Brain microvascular endothelial cell (primary cell): ENCODE data around the gene RCOR3.

Source experiments
- DNase-seq: peaks from one replicate; pipeline ENCODE4 v3.0.0-alpha.2; 2020
- H3K27ac ChIP-seq: fragments of 250-450 bp; sonication (Bioruptor Pico); 2 replicates; pipeline ENCODE4 v1.5.1; 2020; ENCODE audit warnings: mild to moderate bottlenecking, moderate library complexity
- H3K27me3 ChIP-seq: fragments of 250-450 bp; sonication (Bioruptor Pico); replicated peaks from 2 replicates; pipeline ENCODE4 v1.5.1; 2020; ENCODE audit warnings: mild to moderate bottlenecking
- H3K36me3 ChIP-seq: fragments of 250-450 bp; sonication (Bioruptor Pico); replicated peaks from 2 replicates; pipeline ENCODE4 v1.5.1; 2020; ENCODE audit warnings: mild to moderate bottlenecking
- H3K4me3 ChIP-seq: 2 replicates; pipeline ENCODE4 v1.5.1; 2011; ENCODE audit warnings: low read depth, mild to moderate bottlenecking, control low read depth, low read length, moderate library complexity
- in situ Hi-C: cut with HindIII; loops from 2 replicates; pipeline ENCODE4 v1.10.0; 2017; ENCODE audit warnings: low sequenced_read_pairs, low pct_ligation_motif_present
- TF ChIP-seq, protein P1 (sequence below): IDR thresholded peaks from 2 replicates; pipeline ENCODE4 v1.5.1; 2011; ENCODE audit warnings: low read depth, mild to moderate bottlenecking, moderate library complexity, low read length, control low read depth, inconsistent platforms; ENCODE audit errors: missing control alignments

The RCOR3 gene

DNA sequence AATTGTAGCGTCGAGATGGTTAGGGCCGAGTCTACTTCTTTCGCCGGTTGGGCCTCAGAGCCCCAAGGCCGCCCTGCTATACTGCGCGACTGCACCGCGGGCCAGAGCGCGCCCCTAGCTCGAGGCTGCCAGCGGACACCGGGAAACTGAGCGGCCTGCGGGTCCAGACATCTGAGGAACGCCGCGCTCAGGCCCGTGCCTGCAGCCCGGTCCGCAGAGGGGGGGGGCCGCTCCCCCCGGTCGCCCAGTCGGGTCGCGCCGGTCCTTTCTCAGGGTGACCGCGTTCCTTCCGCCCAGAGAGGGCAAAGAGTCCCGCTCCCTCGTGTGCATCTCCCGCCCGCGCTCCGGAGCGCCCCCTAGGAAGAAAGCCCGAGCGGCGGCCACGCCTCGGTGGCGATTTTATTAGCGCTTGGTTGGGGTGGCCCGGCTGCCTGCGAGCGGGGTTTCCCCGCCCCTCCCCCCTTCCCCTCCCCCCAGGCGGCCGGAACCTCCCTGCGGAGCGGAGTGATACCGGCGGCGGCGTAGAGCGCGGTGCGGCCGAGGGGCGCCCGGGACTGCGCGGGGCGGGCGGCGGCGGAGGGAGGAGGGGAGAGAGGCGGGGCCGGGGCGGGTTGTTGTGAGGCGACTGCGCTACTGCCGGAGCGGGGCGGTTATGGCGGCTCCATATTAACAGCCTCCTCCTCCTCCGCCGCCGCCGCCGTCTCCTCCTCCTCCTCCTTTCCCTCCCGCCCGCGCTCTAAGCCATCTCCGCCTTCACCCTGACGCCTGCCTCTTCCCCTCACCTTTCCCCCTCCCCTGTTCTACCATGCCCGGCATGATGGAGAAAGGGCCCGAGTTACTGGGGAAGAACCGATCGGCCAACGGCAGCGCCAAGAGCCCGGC is at the start of gene RCOR3:
Gene RCOR3 (plus strand): TSS at position 611 of the 882 bp plus-strand sequence. CDS start 195 bp downstream, at position 806.
- peak; percentile 79 for DNase-seq
- H3K27ac ChIP-seq = peak within 1 kb of the TSS; percentile 90
- peak within 1 kb of the TSS; percentile 91 for H3K4me3 ChIP-seq
- TF ChIP-seq, protein P1, sequence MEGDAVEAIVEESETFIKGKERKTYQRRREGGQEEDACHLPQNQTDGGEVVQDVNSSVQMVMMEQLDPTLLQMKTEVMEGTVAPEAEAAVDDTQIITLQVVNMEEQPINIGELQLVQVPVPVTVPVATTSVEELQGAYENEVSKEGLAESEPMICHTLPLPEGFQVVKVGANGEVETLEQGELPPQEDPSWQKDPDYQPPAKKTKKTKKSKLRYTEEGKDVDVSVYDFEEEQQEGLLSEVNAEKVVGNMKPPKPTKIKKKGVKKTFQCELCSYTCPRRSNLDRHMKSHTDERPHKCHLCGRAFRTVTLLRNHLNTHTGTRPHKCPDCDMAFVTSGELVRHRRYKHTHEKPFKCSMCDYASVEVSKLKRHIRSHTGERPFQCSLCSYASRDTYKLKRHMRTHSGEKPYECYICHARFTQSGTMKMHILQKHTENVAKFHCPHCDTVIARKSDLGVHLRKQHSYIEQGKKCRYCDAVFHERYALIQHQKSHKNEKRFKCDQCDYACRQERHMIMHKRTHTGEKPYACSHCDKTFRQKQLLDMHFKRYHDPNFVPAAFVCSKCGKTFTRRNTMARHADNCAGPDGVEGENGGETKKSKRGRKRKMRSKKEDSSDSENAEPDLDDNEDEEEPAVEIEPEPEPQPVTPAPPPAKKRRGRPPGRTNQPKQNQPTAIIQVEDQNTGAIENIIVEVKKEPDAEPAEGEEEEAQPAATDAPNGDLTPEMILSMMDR = peak; percentile 75
- no peaks in the 10 kb centered on the region for H3K27me3 ChIP-seq
- H3K36me3 ChIP-seq = no peaks in the 10 kb centered on the region
- in situ Hi-C loops = no loop called here

DNA sequence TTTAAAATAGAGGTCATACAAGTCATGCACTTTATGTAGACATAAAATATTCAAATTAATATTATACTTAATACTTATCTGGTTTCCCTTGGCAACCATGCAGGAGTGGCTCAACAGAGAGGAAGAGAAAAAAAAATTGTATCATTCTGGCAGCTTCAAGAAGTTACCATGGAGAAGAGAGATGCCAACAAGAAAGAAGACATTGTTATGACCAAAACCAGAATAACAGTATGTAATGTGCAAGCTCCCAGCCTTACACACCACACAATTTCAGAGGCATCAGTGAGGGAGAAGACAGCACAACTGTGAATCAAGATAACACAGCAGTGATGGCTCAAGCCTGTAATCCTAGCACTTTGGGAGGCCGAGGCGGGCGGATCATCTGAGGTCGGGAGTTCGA is 49.1 kb upstream of the RCOR3 start:
- TF ChIP-seq, protein P1 = no peak
- no peaks in the 10 kb centered on the region for H3K36me3 ChIP-seq
- no peak overlapping the region for H3K4me3 ChIP-seq
- H3K27me3 ChIP-seq = no peaks in the 10 kb centered on the region
- in situ Hi-C loops = no loop called here
- H3K27ac ChIP-seq = no peak overlapping the region
- no peak for DNase-seq

DNA sequence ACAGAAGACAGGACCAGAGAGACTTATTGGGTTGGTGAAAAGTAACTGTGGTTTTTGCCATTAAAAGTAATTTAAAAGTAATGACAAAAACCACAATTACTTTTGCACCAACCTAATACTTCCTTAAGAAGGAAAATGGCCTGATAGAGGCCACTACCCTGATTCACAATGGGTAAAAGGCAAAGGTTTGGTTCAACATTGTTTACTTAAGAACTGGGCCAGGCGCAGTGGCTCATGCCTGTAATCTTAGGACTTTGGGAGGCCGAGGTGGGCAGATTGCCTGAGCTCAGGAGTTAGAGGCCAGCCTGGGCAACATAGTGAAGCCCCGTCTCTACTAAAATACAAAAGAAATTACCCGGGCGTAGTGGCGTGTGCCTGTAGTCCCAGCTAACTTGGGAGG is 48.2 kb upstream of the RCOR3 start:
- no peak for DNase-seq
- H3K27ac ChIP-seq = no peak overlapping the region
- no peak overlapping the region for H3K4me3 ChIP-seq
- no peaks in the 10 kb centered on the region for H3K36me3 ChIP-seq
- in situ Hi-C loops = no loop called here
- H3K27me3 ChIP-seq = no peaks in the 10 kb centered on the region
- TF ChIP-seq, protein P1 = no peak

DNA sequence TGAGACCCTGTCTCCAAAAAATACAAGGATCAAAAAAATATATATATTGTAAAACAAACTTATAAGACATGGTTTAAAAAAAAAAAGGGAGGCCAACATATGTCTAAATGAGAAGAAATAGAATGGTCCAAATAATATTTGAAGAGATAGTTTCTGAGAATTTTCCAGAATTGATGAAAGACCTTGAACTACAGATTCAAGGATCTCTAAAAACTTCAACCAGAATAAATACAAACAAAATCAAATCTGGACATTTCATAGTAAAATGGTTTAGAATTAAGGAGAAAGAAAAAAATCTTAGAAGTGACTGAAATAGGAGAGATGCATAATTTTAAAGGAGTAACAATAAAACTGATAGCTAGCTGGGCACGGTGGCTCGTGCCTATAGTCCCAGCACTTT is 45.5 kb upstream of the RCOR3 start:
- Histone ChIP-seq H3K27ac (no peak overlapping the region), H3K36me3 (no peaks in the 10 kb centered on the region), H3K4me3 (no peak overlapping the region), H3K27me3 (no peaks in the 10 kb centered on the region)
- TF ChIP-seq, protein P1 = no peak
- in situ Hi-C loops = no loop called here
- no peak for DNase-seq

DNA sequence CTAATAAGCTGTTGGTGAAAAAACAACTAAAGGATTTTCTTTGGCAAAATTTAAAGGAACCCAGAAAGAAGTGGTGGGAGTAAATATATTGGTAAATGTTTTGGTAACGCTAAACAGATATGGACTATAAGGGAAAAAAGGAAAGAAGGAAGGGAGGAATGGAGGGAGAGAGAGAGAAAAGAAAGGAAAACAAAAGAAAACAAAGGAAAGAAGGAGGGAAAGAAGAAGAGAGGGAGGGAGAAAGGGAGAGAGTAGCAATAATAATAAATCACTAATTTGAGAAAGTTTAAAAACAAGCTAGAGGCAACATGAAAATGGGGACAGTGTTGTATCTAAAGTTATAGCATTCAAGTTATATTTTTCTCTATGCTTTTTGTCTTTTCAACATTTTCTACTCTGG is 43.6 kb upstream of the RCOR3 start:
- no peak overlapping the region for H3K27ac ChIP-seq
- TF ChIP-seq, protein P1 = no peak
- H3K27me3 ChIP-seq = no peaks in the 10 kb centered on the region
- in situ Hi-C loops = no loop called here
- no peak overlapping the region for H3K4me3 ChIP-seq
- no peak for DNase-seq
- H3K36me3 ChIP-seq = no peaks in the 10 kb centered on the region
